Activated CD4-positive, alpha-beta T cell treated with anti-CD3 and anti-CD28 coated beads, Interleukin-2, amount 50 U/mL, for 4 hours (primary cell): ENCODE results near the gene C1QB.

Experiments
- DNase-seq, 2 experiments: peaks; one replicate each; pipeline ENCODE4 v3.0.0-alpha.2; 2020

C1QB gene

GRCh38 chr1:22635436-22635835 lies 17.6 kb upstream of the C1QB start:
- DNase-seq, result no peak

- no peak for DNase-seq
These were observed 16.7 kb upstream of the C1QB start, which contains the start of gene C1QA for GRCh38 chr1:22636353-22636752. Gene C1QA, plus strand, starts transcription at chr1:22636628. Its CDS starts 989 bp downstream, at chr1:22637617.

GRCh38 chr1:22636927-22637326 lies 16.1 kb upstream of the C1QB start:
- no peak for DNase-seq

- no peak for DNase-seq
These were observed 15.1 kb upstream of the C1QB start for GRCh38 chr1:22637907-22638445.

GRCh38 chr1:22638476-22639234 lies 14.4 kb upstream of the C1QB start:
- no peak for DNase-seq

GRCh38 chr1:22639286-22639685 lies 13.8 kb upstream of the C1QB start:
- DNase-seq, result no peak

GRCh38 chr1:22641247-22641646 lies 11.8 kb upstream of the C1QB start:
- no peak for DNase-seq

- peak; percentile 52 to 61 for DNase-seq
These were observed 11.0 kb upstream of the C1QB start for GRCh38 chr1:22641906-22642636.

- DNase-seq, result no peak
These were observed 9.7 kb upstream of the C1QB start, which contains the start of gene C1QC for GRCh38 chr1:22643381-22643780. Gene C1QC, plus strand, starts transcription at chr1:22643633. Its CDS starts 391 bp downstream, at chr1:22644024.

- DNase-seq, result no peak
These were observed 9.1 kb upstream of the C1QB start for GRCh38 chr1:22643928-22644327.

GRCh38 chr1:22645931-22646330 lies 7.1 kb upstream of the C1QB start:
- DNase-seq, result no peak

- no peak for DNase-seq
These were observed 6.7 kb upstream of the C1QB start for GRCh38 chr1:22646384-22646783.

GRCh38 chr1:22650089-22650693 lies 2.8 kb upstream of the C1QB start:
- no peak for DNase-seq

GRCh38 chr1:22651941-22652856 lies 837 bp upstream of the C1QB start:
- no peak for DNase-seq

GRCh38 chr1:22654692-22655091 lies 1.7 kb downstream of the C1QB start:
- no peak for DNase-seq

GRCh38 chr1:22658385-22659163 lies 5.5 kb downstream of the C1QB start:
- no peak for DNase-seq

GRCh38 chr1:22660716-22661241 lies 7.7 kb downstream of the C1QB start:
- DNase-seq, result no peak

- no peak for DNase-seq
These were observed 8.8 kb downstream of the C1QB start for GRCh38 chr1:22661880-22662279.

- DNase-seq, result no peak
These were observed 9.3 kb downstream of the C1QB start for GRCh38 chr1:22662318-22662717.

GRCh38 chr1:22662986-22663408 lies 10.0 kb downstream of the C1QB start:
- no peak for DNase-seq

GRCh38 chr1:22665752-22666151 lies 12.7 kb downstream of the C1QB start:
- DNase-seq, result no peak
